HS-5 (cell line): ENCODE measurements around the gene C16orf92.
A peak's percentile ranks its signal among the peaks of the same experiment; 100 is the strongest.
"Not testable (repeated sequence)": the region's sequence is repeated elsewhere in the genome, so short reads cannot be mapped to it uniquely, and the experiment has no call there.

Experiments
- DNase-seq: peaks from one replicate; pipeline ENCODE4 v3.0.0-alpha.2; 2012; ENCODE audit warnings: low read depth

C16orf92 gene

GRCh38 chr16:30027588-30028437 is 4.8 kb downstream of the C16orf92 start:
- no peak for DNase-seq

DNA sequence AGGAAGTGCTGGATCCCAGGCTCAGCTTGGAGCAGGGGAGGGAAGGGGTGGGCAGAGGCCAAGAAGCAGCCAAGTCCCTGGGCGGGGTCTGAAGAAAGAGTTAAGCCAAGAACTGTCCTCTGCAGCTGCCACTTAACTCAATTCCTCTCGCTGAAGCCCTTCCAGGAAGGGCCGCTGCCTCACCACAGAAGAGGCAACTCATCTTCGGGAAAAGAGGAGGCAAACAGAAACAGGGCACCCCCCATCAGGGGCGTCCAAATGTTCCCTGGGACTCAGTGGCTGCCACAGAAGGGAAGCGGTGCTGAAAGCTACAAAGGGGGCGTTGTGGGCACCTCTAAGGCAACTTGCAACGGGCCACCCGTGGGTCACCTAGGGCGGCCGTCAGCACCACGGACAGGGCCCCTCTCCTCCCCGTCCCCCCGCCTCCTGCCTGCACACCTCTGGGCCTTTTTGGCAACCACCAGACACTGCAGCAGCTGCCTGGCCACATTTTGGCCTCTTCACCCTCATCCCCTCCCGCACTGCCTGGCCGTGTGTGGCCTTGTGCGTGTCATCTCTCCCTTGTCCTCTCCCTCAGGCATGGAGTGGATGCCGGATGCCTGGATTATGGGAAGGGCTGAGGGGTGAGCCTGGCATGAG is 5.6 kb downstream of the C16orf92 start:
- no peak for DNase-seq

GRCh38 chr16:30030011-30030685 is 7.2 kb downstream of the C16orf92 start:
- no peak for DNase-seq

- no peak for DNase-seq
These were observed 7.9 kb downstream of the C16orf92 start, which contains the start of gene TLCD3B for GRCh38 chr16:30030841-30031413. TLCD3B (minus strand) TSS chr16:30031271; CDS start chr16:30030527, 744 bp downstream.

DNA sequence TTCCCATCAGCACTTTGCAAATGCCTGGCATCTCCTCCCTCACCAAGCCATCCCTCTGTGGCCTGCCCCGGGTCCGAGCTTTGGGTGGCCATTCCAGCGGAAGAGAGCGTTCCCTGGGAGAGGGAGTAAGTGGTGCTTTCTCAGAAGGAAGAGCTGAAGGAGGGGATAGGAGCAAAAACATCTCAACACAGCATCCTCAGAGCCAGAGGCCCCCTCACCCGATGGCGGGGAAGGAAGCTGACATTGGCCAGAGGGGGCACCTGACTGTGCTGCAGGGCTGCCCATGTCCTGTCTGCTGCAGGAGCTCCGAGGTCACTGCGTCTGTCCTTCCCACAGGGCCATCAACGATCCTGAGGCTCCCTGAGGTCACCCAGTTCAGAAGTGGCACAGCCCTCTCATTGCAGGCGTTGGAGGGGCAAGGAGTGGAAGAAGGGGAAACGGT is 8.5 kb downstream of the C16orf92 start:
- DNase-seq = no peak

- DNase-seq = no peak
These were observed 9.3 kb downstream of the C16orf92 start for GRCh38 chr16:30032083-30032819.

- DNase-seq = no peak
These were observed 10.3 kb downstream of the C16orf92 start for GRCh38 chr16:30033270-30033669.

DNA sequence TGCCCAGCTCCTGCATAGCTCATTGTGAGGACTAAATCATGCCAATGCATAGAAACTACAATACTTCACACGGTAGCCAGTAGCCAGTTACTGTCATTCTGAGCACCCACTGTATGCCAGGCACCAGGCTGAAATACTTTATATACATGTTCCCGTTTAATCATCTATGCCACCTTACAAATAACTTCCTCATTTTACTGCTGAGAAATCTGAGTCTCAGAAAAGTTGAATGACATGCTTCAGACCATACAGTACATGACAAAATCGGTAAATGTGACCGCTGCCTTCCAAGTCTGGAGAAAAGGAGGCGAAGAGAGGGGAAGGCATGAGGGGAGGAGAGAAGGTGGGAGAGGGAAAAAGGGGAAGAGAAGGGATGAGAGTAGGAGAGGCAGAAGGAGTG is 17.2 kb downstream of the C16orf92 start:
- DNase-seq = no peak

GRCh38 chr16:30040690-30041089 is 17.7 kb downstream of the C16orf92 start:
- DNase-seq = not testable (repeated sequence)

DNA sequence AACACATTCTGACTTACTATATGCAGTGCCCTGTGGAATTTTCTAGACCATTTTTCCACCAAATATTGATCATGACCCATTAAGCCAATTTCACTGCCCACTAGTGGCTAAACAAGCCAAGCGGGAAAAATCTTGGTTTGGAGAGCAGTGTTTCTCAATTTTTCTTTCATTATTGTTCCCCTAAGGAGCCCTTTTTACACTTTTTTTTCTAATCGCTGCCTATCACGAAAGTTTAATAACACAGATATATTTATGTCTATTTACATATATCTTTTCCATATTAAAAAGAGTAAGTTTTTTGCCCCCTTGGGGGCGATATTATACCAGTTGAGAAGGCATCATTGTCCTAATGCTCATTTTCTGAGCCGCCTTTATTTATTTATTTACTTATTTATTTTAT is 18.8 kb downstream of the C16orf92 start:
- DNase-seq = no peak

- DNase-seq = no peak
These were observed 23.2 kb downstream of the C16orf92 start for GRCh38 chr16:30046178-30046577.

- DNase-seq = no peak
These were observed 23.6 kb downstream of the C16orf92 start for GRCh38 chr16:30046588-30046987.

DNA sequence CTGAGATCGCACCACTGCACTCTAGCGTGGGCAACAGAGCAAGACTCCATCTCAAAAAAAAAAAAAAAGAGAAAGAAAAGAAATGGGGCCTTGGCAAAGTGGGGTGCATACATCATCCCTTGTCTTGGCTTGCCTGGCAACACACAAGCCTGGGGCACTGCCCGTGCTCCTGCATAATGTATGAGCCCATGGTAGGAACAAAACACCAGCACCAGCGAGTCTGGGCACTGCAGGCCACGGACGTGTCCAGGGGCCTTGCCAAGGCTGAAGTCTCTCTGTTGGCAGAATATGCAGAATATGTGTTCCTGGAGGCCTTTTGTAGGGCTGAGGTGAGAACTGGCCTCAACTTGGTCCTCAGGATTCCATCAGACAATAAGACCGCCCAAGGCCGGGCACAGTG is 26.9 kb downstream of the C16orf92 start:
- DNase-seq = no peak

DNA sequence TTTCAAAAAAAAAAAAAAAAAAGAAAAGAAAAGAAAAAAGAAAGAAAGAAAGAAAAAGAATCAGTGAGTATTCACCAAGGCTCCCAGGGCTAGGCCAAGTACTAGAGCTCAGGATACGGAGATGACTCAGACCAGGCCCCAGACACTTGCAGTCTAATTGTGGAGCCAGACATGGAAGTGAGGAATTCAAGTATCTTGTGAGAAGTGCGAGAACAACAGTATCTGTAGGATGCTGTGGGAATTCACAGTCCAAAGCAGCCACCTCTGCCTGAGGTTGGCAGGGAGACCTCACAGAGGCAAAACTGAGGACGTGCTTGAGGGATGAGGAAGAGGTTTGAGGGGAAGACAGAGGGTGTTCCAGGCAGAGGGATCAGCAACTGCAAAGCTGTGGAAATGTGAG is 28.5 kb downstream of the C16orf92 start:
- DNase-seq = no peak

DNA sequence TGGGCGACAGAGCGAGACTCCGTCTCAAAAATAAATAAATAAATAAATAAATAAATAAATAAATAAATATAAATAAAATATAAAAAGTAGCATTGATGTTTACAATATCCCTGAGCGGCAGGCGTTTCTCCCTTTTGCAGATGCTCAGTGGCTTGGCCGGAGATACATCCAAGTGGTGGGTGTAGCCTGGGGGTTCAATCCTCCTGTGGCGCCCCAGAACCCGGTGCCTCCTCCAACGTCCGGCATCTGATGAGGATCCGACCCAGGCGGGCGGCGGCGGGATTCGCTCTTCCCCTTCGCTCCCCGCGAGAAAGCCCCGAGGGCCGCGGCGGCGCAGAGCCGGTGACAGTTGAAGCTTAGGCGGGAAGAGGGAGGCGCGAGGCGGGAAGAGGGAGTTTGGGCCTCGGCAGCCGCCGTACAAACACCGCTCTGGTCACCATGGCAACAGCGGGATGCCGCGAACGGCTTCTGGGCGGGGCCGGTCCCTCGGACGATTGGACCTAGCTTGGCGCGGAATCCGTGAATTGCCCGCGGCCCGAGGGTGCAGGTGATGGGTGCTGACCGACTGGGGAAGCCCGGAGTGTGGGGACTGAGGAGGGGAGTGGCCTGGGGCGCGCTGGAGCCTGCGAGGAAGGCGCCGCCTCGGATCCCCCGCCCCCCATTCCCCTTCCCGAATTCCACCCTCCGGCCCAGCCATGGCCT is 29.8 kb downstream of the C16orf92 start:
- DNase-seq = peak; percentile 68

DNA sequence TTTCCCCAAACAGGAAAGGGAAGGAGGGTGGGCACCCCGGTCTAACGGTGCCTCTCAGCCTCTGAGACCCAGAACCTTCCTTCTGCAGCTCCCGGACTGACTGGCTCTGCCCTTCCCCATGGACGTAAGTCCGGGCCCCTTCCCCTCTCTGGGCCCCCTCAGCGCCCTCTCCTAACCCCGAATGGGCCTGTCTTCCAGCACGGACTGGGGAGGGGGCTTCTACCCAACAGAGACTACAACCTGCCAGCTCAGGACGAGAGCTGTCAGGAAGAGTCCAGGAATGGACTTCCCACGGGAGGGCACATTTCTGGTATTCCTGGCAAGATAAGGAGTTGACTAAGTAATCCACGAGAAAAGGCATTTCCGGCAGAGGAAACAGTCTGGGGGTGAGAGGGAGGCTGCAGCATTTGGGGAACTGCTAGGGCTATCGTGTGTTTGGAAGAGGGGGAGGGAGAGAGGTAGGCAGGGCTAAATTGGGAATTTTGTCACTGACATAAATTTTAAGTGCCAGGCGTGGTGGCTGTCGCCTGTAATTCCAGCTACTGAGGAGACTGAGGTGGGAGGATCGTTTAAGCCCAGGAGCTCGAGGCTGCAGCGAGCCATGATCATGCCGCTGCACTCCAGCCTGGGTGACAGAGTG is 30.5 kb downstream of the C16orf92 start:
- DNase-seq = no peak

DNA sequence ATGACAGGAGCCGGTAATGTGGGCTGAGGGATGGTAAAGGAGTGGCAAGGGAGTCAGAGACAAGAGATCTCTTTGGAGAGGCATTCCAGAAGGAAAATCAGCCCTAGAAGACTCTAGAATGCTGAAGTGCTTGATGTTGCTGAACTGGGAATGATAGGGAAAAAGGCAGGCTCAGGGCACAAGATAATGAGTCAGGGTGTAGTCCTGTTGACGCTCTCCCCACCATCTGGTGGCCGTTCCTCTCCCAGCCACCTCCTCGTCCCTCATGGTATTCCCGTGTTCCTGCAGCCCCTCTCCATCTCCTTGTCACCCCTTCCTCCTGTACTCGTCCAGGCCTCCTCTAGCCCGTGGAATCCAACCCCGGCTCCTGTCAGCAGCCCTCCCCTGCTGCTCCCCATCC is 31.5 kb downstream of the C16orf92 start:
- no peak for DNase-seq

DNA sequence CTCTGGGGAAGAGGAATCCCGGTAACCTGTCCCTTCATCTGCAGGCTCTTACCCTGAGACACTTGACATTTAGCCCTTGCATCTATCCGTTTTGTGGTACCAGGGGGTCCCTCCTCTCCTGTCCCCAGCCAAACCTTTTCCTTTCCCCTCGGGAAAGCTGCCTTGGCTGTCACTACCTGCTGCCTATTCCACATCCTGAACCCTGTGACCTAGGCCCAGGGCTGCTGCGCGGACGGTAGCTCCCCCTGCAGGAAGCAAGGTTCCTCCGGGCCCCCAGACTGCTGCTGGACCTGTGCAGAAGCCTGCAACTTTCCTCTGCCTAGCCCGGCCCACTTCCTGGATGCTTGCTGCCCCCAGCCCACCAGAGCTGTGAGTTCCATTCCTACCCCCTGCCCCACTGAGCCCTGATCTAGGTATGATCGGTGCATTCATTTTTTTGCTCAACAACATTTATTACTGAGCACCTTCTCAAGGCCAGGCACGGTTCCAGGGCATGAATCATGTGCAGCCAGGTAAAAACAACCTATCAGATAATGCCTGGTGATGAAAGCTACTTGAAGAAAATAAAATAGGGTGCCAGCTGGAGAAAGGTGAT is 32.1 kb downstream of the C16orf92 start:
- no peak for DNase-seq

- DNase-seq = no peak
These were observed 37.3 kb downstream of the C16orf92 start for GRCh38 chr16:30060346-30060745.
